HepG2 (cell line): ENCODE measurements around the gene ALDH16A1. TPM values are rescaled to one million over a fixed set of nuclear protein-coding genes. Genes with fewer than 3 reads are reported as not detected.
A peak's percentile ranks its signal among the peaks of the same experiment; 100 is the strongest.

ENCODE experiments used
- FIP1L1 ChIP-seq: fragments of 200-400 bp; formaldehyde crosslinking; IDR thresholded peaks from 2 replicates; pipeline ENCODE4 v1.6.1; 2018; ENCODE audit warnings: low read depth, mild to moderate bottlenecking, low read length, moderate library complexity, borderline replicate concordance; ENCODE audit not compliant: insufficient read depth
- FOXA1 ChIP-seq, 2 experiments: fragments of 450-650 bp in 1 of 2; sonication (generic) in 1 of 2; formaldehyde crosslinking in 1 of 2; IDR thresholded peaks; 2 replicates each; pipeline versions ENCODE4 v1.4.0 to v1.6.1; 2016 to 2020; ENCODE audit warnings: missing genetic modification reagents in 1 of 2
- HDAC6 ChIP-seq: fragments of 200-600 bp; sonication (generic); IDR thresholded peaks from 2 replicates; pipeline ENCODE4 v1.7.0; 2017; ENCODE audit warnings: mild to moderate bottlenecking, antibody characterized with exemption, low read length, low read depth
- HINFP ChIP-seq: sonication (generic); formaldehyde crosslinking; IDR thresholded peaks from 2 replicates; pipeline ENCODE4 v1.4.0; 2020; ENCODE audit warnings: low read depth, mild to moderate bottlenecking, missing genetic modification reagents
- JUN ChIP-seq: sonication (generic); formaldehyde crosslinking; IDR thresholded peaks from 2 replicates; pipeline ENCODE4 v1.4.0; 2020; ENCODE audit warnings: mild to moderate bottlenecking, missing genetic modification reagents
- MXD3 ChIP-seq: IDR thresholded peaks from 2 replicates; pipeline ENCODE4 v1.6.1; 2016; ENCODE audit warnings: mild to moderate bottlenecking, missing biosample characterization, missing genetic modification reagents
- MYNN ChIP-seq: sonication (generic); formaldehyde crosslinking; IDR thresholded peaks from 2 replicates; pipeline ENCODE4 v1.4.0; 2020; ENCODE audit warnings: mild to moderate bottlenecking, low read depth, missing genetic modification reagents
- NR2C2 ChIP-seq: sonication (generic); formaldehyde crosslinking; IDR thresholded peaks from 2 replicates; pipeline ENCODE4 v1.4.0; 2020; ENCODE audit warnings: missing genetic modification reagents, mild to moderate bottlenecking, moderate library complexity, borderline replicate concordance
- POGZ ChIP-seq: sonication (generic); formaldehyde crosslinking; IDR thresholded peaks from 2 replicates; pipeline ENCODE4 v1.4.0; 2020; ENCODE audit warnings: mild to moderate bottlenecking, missing genetic modification reagents
- ZFP36 ChIP-seq: fragments of 150-350 bp; IDR thresholded peaks from 2 replicates; pipeline ENCODE4 v1.6.1; 2018; ENCODE audit warnings: borderline replicate concordance, low read length, low read depth; ENCODE audit not compliant: partially characterized antibody
- ZFP41 ChIP-seq: sonication (generic); formaldehyde crosslinking; IDR thresholded peaks from 2 replicates; pipeline ENCODE4 v1.4.0; 2020; ENCODE audit warnings: mild to moderate bottlenecking, missing genetic modification reagents, borderline replicate concordance
- ZFP62 ChIP-seq: sonication (generic); formaldehyde crosslinking; IDR thresholded peaks from 2 replicates; pipeline ENCODE4 v1.4.0; 2020; ENCODE audit warnings: missing genetic modification reagents
- ZFY ChIP-seq: sonication (generic); formaldehyde crosslinking; IDR thresholded peaks from 2 replicates; pipeline ENCODE4 v1.4.0; 2020; ENCODE audit warnings: missing genetic modification reagents
- ZMAT3 ChIP-seq: sonication (generic); formaldehyde crosslinking; conservative IDR thresholded peaks from 2 replicates; pipeline ENCODE4 v1.7.0; 2021; ENCODE audit warnings: missing genetic modification reagents
- ZNF124 ChIP-seq: sonication (generic); formaldehyde crosslinking; IDR thresholded peaks from 2 replicates; pipeline ENCODE4 v1.4.0; 2020; ENCODE audit warnings: missing genetic modification reagents
- ZNF264 ChIP-seq: sonication (generic); formaldehyde crosslinking; IDR thresholded peaks from 2 replicates; pipeline ENCODE4 v1.4.0; 2020; ENCODE audit warnings: missing genetic modification reagents
- ZNF776 ChIP-seq: sonication (generic); formaldehyde crosslinking; IDR thresholded peaks from 2 replicates; pipeline ENCODE4 v1.4.0; 2020; ENCODE audit warnings: mild to moderate bottlenecking, missing genetic modification reagents
- ZNF839 ChIP-seq: sonication (generic); formaldehyde crosslinking; IDR thresholded peaks from 2 replicates; pipeline ENCODE4 v1.4.0; 2020; ENCODE audit warnings: missing genetic modification reagents, mild to moderate bottlenecking, borderline replicate concordance
- polyA plus RNA-seq, 8 experiments: library from polyadenylated mRNA; depleted of rRNA in 3 of 8; stranded (reverse) in 7 of 8; unstranded in 1 of 8; fragments of >200 nt; fragmentation: Illumina TruSeq in 4 of 8; extraction: Trizol in 4 of 8; gene quantifications; 2 replicates each; pipeline versions ENCODE4 v1.2.1 to v1.2.3, GENCODE V29; 2011 to 2016; ENCODE audit warnings: low read depth in 4 of 8, missing spikeins in 1 of 8, mixed read lengths in 1 of 8; ENCODE audit not compliant: insufficient read depth in 1 of 8
- total RNA-seq, 5 experiments: library from RNA; depleted of rRNA; stranded (reverse); fragments of >200 nt; fragmentation: Illumina TruSeq; extraction: Trizol; gene quantifications; 2 replicates each; pipeline ENCODE4 v1.2.3, GENCODE V29; 2016; ENCODE audit warnings: low read depth in 1 of 5
- TF ChIP-seq, protein P1 (sequence below): sonication (generic); formaldehyde crosslinking; conservative IDR thresholded peaks from 2 replicates; pipeline ENCODE4 v1.4.0; 2020; ENCODE audit warnings: mild to moderate bottlenecking, missing genetic modification reagents, moderate library complexity
- TF ChIP-seq, protein P2 (sequence below): conservative IDR thresholded peaks from 2 replicates; pipeline ENCODE4 v1.6.1; 2018; ENCODE audit warnings: missing genetic modification reagents
- TF ChIP-seq, protein P3 (sequence below): sonication (generic); formaldehyde crosslinking; IDR thresholded peaks from 2 replicates; pipeline ENCODE4 v1.5.0; 2020; ENCODE audit warnings: missing genetic modification reagents, mild to moderate bottlenecking, borderline replicate concordance

Gene ALDH16A1
- total and polyA plus RNA-seq, 2 of the 13 experiments (the other 11 are each of a cell fraction or from before 2014, with no cell fraction given): 8.4 to 34.9 TPM

GRCh38 chr19:49453013-49453756 is at the start of gene ALDH16A1 (continued):
- TF ChIP-seq HINFP (CRISPR knock-in tag) (no peak), ZMAT3 (CRISPR knock-in tag) (peak; percentile 78; the same call in 1 of the 2 replicates), FIP1L1 (no peak), ZNF124 (CRISPR knock-in tag) (0 out of 2 replicates have a peak, but pooled peaks have one; percentile 10), ZFP36 (no peak), POGZ (peak; percentile 62), NR2C2 (0 out of 2 replicates have a peak, but pooled peaks have one; percentile 10), JUN (CRISPR knock-in tag) (no peak), MXD3 (CRISPR knock-in tag) (0 out of 2 replicates have a peak, but pooled peaks have one; percentile 12), FOXA1 (IDR thresholded peaks at IDR 0.05) (no peak), FOXA1 (CRISPR knock-in tag; IDR thresholded peaks at IDR 0.05) (no peak), MYNN (CRISPR knock-in tag) (no peak), HDAC6 (no peak), ZFP62 (CRISPR knock-in tag) (no peak), ZFP41 (CRISPR knock-in tag) (no peak), ZNF776 (peak; percentile 66; the same call in 1 of the 2 replicates), ZFY (CRISPR knock-in tag) (peak; percentile 94), ZNF264 (CRISPR knock-in tag) (peak; percentile 48; the same call in 1 of the 2 replicates), ZNF839 (0 out of 2 replicates have a peak, but pooled peaks have one; percentile 11)
- TF ChIP-seq, protein P1, sequence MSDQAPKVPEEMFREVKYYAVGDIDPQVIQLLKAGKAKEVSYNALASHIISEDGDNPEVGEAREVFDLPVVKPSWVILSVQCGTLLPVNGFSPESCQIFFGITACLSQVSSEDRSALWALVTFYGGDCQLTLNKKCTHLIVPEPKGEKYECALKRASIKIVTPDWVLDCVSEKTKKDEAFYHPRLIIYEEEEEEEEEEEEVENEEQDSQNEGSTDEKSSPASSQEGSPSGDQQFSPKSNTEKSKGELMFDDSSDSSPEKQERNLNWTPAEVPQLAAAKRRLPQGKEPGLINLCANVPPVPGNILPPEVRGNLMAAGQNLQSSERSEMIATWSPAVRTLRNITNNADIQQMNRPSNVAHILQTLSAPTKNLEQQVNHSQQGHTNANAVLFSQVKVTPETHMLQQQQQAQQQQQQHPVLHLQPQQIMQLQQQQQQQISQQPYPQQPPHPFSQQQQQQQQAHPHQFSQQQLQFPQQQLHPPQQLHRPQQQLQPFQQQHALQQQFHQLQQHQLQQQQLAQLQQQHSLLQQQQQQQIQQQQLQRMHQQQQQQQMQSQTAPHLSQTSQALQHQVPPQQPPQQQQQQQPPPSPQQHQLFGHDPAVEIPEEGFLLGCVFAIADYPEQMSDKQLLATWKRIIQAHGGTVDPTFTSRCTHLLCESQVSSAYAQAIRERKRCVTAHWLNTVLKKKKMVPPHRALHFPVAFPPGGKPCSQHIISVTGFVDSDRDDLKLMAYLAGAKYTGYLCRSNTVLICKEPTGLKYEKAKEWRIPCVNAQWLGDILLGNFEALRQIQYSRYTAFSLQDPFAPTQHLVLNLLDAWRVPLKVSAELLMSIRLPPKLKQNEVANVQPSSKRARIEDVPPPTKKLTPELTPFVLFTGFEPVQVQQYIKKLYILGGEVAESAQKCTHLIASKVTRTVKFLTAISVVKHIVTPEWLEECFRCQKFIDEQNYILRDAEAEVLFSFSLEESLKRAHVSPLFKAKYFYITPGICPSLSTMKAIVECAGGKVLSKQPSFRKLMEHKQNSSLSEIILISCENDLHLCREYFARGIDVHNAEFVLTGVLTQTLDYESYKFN (CRISPR knock-in tag): 0 out of 2 replicates have a peak, but pooled peaks have one; percentile 27
- TF ChIP-seq, protein P2, sequence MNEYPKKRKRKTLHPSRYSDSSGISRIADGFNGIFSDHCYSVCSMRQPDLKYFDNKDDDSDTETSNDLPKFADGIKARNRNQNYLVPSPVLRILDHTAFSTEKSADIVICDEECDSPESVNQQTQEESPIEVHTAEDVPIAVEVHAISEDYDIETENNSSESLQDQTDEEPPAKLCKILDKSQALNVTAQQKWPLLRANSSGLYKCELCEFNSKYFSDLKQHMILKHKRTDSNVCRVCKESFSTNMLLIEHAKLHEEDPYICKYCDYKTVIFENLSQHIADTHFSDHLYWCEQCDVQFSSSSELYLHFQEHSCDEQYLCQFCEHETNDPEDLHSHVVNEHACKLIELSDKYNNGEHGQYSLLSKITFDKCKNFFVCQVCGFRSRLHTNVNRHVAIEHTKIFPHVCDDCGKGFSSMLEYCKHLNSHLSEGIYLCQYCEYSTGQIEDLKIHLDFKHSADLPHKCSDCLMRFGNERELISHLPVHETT (CRISPR knock-in tag): peak; percentile 67; the same call in 1 of the 2 replicates
- TF ChIP-seq, protein P3, sequence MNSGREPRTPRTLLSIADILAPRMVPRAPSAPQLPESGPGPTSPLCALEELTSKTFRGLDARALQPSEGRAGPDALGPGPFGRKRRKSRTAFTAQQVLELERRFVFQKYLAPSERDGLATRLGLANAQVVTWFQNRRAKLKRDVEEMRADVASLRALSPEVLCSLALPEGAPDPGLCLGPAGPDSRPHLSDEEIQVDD: 0 out of 2 replicates have a peak, but pooled peaks have one; percentile 24
